OCI-LY1 (cell line): ENCODE data around the gene PHOX2A.

Experiments used
- EZH2 ChIP-seq: fragments of 200-600 bp; sonication (generic), shearing (Covaris generic); IDR thresholded peaks from 2 replicates; pipeline ENCODE4 v1.8.0; 2017; ENCODE audit warnings: borderline replicate concordance, mixed run types, mild to moderate bottlenecking, antibody characterized with exemption, low read length, moderate library complexity, mixed read lengths
- TF ChIP-seq, protein P1 (sequence below): fragments of 200-600 bp; sonication (generic), shearing (Covaris generic); IDR thresholded peaks from 2 replicates; pipeline ENCODE4 v1.5.1; 2017; ENCODE audit warnings: mild to moderate bottlenecking, antibody characterized with exemption, low read length, moderate library complexity, mixed read lengths

DNA sequence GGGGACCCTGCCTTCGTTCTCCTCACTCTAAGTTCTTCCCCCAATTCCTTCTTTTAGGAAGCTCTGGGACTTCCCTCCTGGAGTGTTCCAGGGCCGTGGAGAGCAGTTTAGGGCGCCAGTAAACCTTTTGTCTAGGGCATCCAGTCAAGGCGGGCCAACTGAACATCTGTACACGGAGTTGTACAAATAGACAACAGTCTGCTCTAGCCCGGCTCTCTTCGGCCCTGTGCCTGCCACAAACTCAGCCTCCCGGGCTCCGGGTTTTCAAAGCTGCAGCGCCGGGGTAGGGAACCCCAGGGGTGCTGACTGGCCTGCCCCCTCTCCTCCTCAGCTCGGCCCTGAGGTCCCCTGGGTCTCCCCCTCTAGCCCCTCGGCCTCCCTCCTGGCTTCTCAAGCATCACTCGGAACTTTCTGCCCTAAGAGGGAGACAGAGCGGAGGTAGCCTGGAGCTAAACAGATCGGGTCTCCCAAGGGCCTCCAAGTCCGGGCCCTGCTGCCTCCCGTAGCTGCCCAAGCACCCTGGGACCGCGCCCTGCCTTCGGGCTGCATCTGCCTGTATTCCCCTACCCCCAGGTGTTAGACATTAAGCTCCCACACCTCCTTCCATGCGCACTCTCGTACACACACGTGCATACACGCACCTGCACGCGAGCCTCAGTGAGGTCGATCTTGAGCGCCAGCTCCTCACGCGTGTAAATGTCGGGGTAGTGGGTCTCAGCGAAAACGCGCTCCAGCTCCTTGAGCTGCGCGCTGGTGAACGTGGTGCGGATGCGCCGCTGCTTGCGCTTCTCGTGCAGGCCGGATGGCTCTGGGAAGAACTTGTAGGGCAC is 3.3 kb downstream of the PHOX2A start:
- TF ChIP-seq, protein P1, sequence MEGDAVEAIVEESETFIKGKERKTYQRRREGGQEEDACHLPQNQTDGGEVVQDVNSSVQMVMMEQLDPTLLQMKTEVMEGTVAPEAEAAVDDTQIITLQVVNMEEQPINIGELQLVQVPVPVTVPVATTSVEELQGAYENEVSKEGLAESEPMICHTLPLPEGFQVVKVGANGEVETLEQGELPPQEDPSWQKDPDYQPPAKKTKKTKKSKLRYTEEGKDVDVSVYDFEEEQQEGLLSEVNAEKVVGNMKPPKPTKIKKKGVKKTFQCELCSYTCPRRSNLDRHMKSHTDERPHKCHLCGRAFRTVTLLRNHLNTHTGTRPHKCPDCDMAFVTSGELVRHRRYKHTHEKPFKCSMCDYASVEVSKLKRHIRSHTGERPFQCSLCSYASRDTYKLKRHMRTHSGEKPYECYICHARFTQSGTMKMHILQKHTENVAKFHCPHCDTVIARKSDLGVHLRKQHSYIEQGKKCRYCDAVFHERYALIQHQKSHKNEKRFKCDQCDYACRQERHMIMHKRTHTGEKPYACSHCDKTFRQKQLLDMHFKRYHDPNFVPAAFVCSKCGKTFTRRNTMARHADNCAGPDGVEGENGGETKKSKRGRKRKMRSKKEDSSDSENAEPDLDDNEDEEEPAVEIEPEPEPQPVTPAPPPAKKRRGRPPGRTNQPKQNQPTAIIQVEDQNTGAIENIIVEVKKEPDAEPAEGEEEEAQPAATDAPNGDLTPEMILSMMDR: no peak
- TF ChIP-seq EZH2: no peak
